Fibroblast of lung (primary cell): Measurements from ENCODE around the gene SIK3.

Experiments
- EZH2 ChIP-seq: IDR thresholded peaks from 2 replicates; pipeline ENCODE4 v1.5.1; 2012; ENCODE audit warnings: low read length, control low read depth, mild to moderate bottlenecking; ENCODE audit errors: missing control alignments
- TF ChIP-seq, protein P1 (sequence below), 2 donors: IDR thresholded peaks in 1 of 2; conservative IDR thresholded peaks in 1 of 2; 1 replicate in 1 of 2; 2 replicates in 1 of 2; pipeline ENCODE4 v1.5.1; 2011 to 2012; ENCODE audit warnings: low read length in 2 of 2, control low read depth in 1 of 2, inconsistent platforms in 1 of 2, low read depth in 1 of 2, mild to moderate bottlenecking in 1 of 2

- TF ChIP-seq, protein P1, sequence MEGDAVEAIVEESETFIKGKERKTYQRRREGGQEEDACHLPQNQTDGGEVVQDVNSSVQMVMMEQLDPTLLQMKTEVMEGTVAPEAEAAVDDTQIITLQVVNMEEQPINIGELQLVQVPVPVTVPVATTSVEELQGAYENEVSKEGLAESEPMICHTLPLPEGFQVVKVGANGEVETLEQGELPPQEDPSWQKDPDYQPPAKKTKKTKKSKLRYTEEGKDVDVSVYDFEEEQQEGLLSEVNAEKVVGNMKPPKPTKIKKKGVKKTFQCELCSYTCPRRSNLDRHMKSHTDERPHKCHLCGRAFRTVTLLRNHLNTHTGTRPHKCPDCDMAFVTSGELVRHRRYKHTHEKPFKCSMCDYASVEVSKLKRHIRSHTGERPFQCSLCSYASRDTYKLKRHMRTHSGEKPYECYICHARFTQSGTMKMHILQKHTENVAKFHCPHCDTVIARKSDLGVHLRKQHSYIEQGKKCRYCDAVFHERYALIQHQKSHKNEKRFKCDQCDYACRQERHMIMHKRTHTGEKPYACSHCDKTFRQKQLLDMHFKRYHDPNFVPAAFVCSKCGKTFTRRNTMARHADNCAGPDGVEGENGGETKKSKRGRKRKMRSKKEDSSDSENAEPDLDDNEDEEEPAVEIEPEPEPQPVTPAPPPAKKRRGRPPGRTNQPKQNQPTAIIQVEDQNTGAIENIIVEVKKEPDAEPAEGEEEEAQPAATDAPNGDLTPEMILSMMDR (conservative IDR thresholded peaks at IDR 0.05 in 1 of 2, IDR thresholded peaks at IDR 0.05 in 1 of 2; ENCODE audit: low read depth in 1 of 2, low read length in 2 of 2), result no peak
- no peak for TF ChIP-seq EZH2
Observed at GRCh38 chr11:117044287-117045035, 53.8 kb downstream of the SIK3 start.
